ENCODE results near the gene PRUNE2.

Gene PRUNE2

GRCh38 chr9:76634356-76635054 is 271.4 kb downstream of the PRUNE2 start:
- TF ChIP-seq CTCF (IDR thresholded peaks at IDR 0.05; ENCODE audit: low read depth, low read length, missing control alignments) = no peak
- H3K4me3 ChIP-seq (ENCODE audit: low read depth, low read length) = no peak overlapping the region
- no peak for DNase-seq (ENCODE audit: low read depth)

- no peak for DNase-seq (ENCODE audit: low read depth)
- no peak for TF ChIP-seq CTCF (IDR thresholded peaks at IDR 0.05; ENCODE audit: low read depth, low read length, missing control alignments)
- H3K4me3 ChIP-seq (ENCODE audit: low read depth, low read length) = no peak overlapping the region
Observed at GRCh38 chr9:76630916-76631315, 275.0 kb downstream of the PRUNE2 start.

- no peak for TF ChIP-seq CTCF (IDR thresholded peaks at IDR 0.05; ENCODE audit: low read depth, low read length, missing control alignments)
- no peak overlapping the region for H3K4me3 ChIP-seq (ENCODE audit: low read depth, low read length)
- DNase-seq (ENCODE audit: low read depth) = no peak
Observed at GRCh38 chr9:76629205-76629990, 276.5 kb downstream of the PRUNE2 start.

- no peak for TF ChIP-seq CTCF (IDR thresholded peaks at IDR 0.05; ENCODE audit: low read depth, low read length, missing control alignments)
Observed at GRCh38 chr9:76628155-76628554, 277.8 kb downstream of the PRUNE2 start.

GRCh38 chr9:76626980-76627379 is 278.9 kb downstream of the PRUNE2 start:
- TF ChIP-seq CTCF (IDR thresholded peaks at IDR 0.05; ENCODE audit: low read depth, low read length, missing control alignments) = no peak
- H3K4me3 ChIP-seq (ENCODE audit: low read depth, low read length) = no peak overlapping the region
- DNase-seq (ENCODE audit: low read depth) = no peak

More at GRCh38 chr9:76628155-76628554, 277.8 kb downstream of the PRUNE2 start:
- no peak overlapping the region for H3K4me3 ChIP-seq (ENCODE audit: low read depth, low read length)
- no peak for DNase-seq (ENCODE audit: low read depth)

DNA sequence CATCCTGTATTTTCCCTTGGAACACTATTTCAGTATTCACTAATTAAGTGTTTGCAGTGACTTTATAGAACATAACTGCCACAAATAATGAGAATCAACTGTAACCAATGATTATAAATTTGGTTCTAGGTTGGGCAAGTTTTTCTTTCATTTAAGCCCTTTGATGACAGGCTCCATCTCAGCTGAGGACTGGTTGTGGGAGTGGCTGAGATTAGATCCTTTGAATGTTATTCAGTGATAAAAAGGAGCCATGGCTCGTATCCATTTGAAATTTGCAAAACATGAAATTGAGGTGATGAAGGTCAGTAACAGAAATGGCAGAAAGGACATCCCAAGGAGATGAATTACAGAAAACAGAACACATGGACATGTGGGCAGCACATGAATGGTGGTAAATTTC is 279.8 kb downstream of the PRUNE2 start:
- DNase-seq (ENCODE audit: low read depth) = no peak
- no peak for TF ChIP-seq CTCF (IDR thresholded peaks at IDR 0.05; ENCODE audit: low read depth, low read length, missing control alignments)
- H3K4me3 ChIP-seq (ENCODE audit: low read depth, low read length) = no peak overlapping the region

All from GM12864 (cell line).